A549 (cell line): ENCODE data around the gene IGFBP4.

Source experiments
- BHLHE40 ChIP-seq: IDR thresholded peaks from 2 replicates; pipeline ENCODE4 v1.6.1; 2012; ENCODE audit warnings: low read depth, low read length, inconsistent platforms
- CHD2 ChIP-seq: fragments of 150-350 bp; IDR thresholded peaks from 2 replicates; pipeline ENCODE4 v1.6.1; 2014; ENCODE audit warnings: low read length; ENCODE audit not compliant: partially characterized antibody
- CTCF ChIP-seq: fragments of >200 bp; sonication (Bioruptor Twin); formaldehyde crosslinking; IDR thresholded peaks from 3 replicates; pipeline ENCODE4 v1.5.1; 2016
- EHF ChIP-seq: fragments of 250-450 bp; sonication (Bioruptor Pico); IDR thresholded peaks from 2 replicates; pipeline ENCODE4 v1.5.0; 2020; ENCODE audit warnings: mild to moderate bottlenecking
- ELK1 ChIP-seq: fragments of 150-350 bp; IDR thresholded peaks from 2 replicates; pipeline ENCODE4 v1.6.1; 2014; ENCODE audit warnings: low read depth, mild to moderate bottlenecking, low read length
- EP300 ChIP-seq, 2 experiments: fragments of >200 bp; sonication (Bioruptor Twin); formaldehyde crosslinking; IDR thresholded peaks; 2 replicates in 1 of 2; 3 replicates in 1 of 2; pipeline ENCODE4 v1.6.1; 2016 to 2017
- GATA3 ChIP-seq: IDR thresholded peaks from 2 replicates; pipeline ENCODE4 v1.6.1; 2012; ENCODE audit warnings: borderline replicate concordance
- POLR2A ChIP-seq: IDR thresholded peaks from 2 replicates; pipeline ENCODE4 v1.6.1; 2012; ENCODE audit warnings: mild to moderate bottlenecking, low read length
- POLR2AphosphoS2 ChIP-seq: conservative IDR thresholded peaks from 2 replicates; pipeline ENCODE4 v1.6.1; 2012; ENCODE audit warnings: low read length, improper control_type of control experiment, inconsistent platforms
- RARB ChIP-seq: fragments of 250-450 bp; sonication (Bioruptor Pico); IDR thresholded peaks from 2 replicates; pipeline ENCODE4 v1.8.0; 2021; ENCODE audit warnings: mild to moderate bottlenecking, moderate library complexity
- RNF2 ChIP-seq: fragments of 200-600 bp; sonication (generic); IDR thresholded peaks from 2 replicates; pipeline ENCODE4 v1.6.1; 2016; ENCODE audit warnings: low read depth, mild to moderate bottlenecking, antibody characterized with exemption, moderate library complexity, borderline replicate concordance
- SMC3 ChIP-seq: fragments of >200 bp; sonication (Bioruptor Twin); formaldehyde crosslinking; IDR thresholded peaks from 3 replicates; pipeline ENCODE4 v1.6.1; 2018; ENCODE audit warnings: inconsistent platforms
- USF2 ChIP-seq: fragments of 450-650 bp; IDR thresholded peaks from 2 replicates; pipeline ENCODE4 v1.6.1; 2014; ENCODE audit warnings: antibody characterized with exemption
- TF ChIP-seq, protein P1 (sequence below): IDR thresholded peaks from 2 replicates; pipeline ENCODE4 v1.6.1; 2012

DNA sequence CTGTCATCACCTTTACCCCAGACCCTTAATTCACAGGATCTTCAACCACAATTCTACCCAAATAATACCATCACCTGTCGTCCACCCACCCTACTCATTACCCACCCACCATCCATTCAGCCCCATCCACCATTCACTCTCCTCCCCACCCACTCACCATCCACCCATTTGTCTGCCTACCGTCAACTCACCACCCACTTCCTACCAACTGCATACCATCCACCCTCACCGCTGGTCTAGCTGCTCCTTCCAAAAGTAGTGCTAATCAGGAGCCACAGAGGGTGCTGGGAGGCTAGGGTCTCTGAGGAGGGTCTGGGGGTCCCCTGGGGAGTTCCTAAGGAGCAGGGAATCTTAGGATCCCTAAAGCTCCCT, 12.0 kb upstream of the IGFBP4 start:
- TF ChIP-seq EP300 (IDR thresholded peaks at IDR 0.05) (no peak), CTCF (no peak), BHLHE40 (no peak), RNF2 (no peak), GATA3 (no peak), POLR2AphosphoS2 (no peak), SMC3 (no peak), POLR2A (no peak), RARB (CRISPR knock-in tag) (no peak), CHD2 (no peak), ELK1 (no peak), USF2 (no peak), EHF (no peak)
- TF ChIP-seq, protein P1, sequence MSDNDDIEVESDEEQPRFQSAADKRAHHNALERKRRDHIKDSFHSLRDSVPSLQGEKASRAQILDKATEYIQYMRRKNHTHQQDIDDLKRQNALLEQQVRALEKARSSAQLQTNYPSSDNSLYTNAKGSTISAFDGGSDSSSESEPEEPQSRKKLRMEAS = no peak
